ENCODE measurements around the gene COA1.

DNA sequence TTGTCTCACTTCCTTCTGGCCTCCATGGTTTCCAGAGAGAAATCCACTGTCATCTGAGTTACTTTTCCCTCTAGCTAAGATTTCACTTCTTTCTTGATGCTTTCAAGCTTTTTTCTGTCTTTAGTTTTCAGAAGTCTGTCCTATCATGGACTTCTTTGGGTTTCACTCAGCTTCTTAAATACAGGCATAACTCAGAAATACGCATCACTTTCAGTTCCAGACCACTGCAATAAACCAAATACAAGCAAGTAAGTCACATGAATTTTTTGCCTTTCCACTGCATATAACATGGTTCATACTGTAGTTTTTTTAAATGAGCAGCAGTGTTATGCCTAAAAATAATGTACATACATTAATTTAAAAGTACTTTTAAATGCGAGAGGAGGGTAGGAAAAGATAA lies 97.8 kb downstream of the COA1 start:
- TF ChIP-seq, protein P1, sequence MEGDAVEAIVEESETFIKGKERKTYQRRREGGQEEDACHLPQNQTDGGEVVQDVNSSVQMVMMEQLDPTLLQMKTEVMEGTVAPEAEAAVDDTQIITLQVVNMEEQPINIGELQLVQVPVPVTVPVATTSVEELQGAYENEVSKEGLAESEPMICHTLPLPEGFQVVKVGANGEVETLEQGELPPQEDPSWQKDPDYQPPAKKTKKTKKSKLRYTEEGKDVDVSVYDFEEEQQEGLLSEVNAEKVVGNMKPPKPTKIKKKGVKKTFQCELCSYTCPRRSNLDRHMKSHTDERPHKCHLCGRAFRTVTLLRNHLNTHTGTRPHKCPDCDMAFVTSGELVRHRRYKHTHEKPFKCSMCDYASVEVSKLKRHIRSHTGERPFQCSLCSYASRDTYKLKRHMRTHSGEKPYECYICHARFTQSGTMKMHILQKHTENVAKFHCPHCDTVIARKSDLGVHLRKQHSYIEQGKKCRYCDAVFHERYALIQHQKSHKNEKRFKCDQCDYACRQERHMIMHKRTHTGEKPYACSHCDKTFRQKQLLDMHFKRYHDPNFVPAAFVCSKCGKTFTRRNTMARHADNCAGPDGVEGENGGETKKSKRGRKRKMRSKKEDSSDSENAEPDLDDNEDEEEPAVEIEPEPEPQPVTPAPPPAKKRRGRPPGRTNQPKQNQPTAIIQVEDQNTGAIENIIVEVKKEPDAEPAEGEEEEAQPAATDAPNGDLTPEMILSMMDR (IDR thresholded peaks at IDR 0.05): no peak
- TF ChIP-seq POLR2A (IDR thresholded peaks at IDR 0.05): no peak

All from prostate gland (tissue), 2 donors.